Stimulated activated CD8-positive, alpha-beta memory T cell treated with anti-CD3 and anti-CD28 coated beads, Interleukin-7, amount 100 ng/mL, for 48 hours (primary cell): ENCODE results near the gene KCTD12.

Source experiments
- DNase-seq, 2 donors: peaks; one replicate each; pipeline ENCODE4 v3.0.0-alpha.2; 2020; ENCODE audit warnings: low read depth in 1 of 2; ENCODE audit errors: extremely low read depth in 1 of 2

KCTD12 gene

DNA sequence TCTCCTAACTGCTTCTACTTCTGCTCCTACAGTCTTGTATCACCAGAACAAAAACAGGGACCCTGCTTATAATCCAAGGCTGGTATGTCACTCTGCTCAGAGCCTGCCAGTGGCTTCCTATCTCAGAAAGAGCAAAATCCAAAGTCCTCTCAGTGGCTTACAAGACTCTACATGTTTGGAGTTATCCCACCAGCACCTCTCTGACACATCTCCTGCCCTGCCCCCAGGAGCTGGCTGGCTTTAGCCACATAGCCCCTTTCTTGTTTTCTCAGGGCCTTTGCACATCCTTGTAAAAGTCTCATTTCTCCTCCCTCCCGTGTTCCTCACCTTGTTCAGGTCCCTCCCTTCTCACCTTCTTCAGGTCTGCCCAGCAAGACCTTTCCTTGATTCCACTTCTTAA lies 2.2 kb upstream of the KCTD12 start:
- DNase-seq = no peak

- DNase-seq = no peak
These were observed 915 bp upstream of the KCTD12 start for GRCh38 chr13:76887076-76887563.

GRCh38 chr13:76886005-76886291 lies 257 bp downstream of the KCTD12 start:
- DNase-seq = peak in 1 of 2 donors; percentile 17

DNA sequence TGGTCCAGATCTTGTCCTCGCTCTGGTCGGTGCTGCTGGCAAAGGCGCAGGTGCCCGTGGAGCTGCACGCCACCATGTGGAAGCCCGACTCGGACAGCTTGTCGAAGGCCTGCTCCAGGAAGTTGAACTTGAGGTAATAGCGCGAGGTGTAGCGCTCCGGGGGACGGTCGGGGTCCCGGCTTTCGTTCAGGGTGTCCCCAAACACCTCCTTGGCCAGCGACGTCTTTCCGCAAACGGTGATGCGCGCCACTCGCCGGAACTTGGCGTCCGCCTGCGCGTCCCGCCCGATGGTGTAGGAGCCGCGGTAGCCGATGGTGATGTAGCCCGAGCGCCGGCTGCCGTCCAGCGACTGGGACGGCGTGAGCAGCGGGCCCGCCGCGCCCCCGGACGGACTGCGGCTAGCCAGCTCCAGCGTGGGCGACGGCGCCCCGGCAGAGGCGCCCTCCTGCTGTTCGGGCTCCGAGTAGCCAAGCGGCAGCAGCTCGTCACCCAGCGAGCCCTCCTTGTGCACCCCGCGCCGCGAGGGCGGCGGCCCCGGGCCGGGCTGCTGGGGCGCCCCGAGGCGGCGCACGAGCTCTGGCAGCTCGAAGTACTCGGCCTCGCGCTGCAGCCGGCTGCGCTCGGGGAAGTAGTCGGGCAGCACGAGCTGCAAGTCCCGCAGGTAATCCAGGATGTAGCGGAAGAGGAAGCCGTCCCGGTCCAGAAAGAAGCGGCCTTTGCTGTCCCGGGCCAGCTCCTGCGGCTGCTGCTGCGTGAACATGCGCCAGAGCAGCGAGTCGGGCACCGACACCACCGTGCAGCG lies 801 bp downstream of the KCTD12 start:
- DNase-seq = peak; percentile 28 to 43

GRCh38 chr13:76884907-76885202 lies 1.4 kb downstream of the KCTD12 start:
- DNase-seq = no peak

- no peak for DNase-seq
These were observed 1.9 kb downstream of the KCTD12 start for GRCh38 chr13:76884186-76884906.

GRCh38 chr13:76883236-76883635 lies 3.0 kb downstream of the KCTD12 start:
- DNase-seq = no peak

DNA sequence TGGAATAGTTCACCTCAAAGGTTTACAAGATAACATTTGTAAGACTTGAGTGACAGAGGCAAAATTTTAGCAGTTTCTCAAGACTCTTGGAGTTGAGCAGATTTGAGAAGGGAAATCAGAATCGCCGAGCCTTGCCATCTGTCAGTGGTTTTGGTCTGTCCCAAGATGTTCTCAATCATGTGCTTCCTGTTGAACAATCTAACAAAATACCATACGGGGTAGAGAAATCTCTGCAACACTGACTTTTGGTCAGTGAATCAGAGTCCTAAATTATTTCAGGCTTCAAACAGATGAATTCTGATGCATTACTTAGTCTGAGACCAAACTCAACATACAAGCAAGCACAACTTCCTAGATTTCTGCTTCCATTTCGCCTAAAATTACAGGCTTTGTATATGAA lies 3.8 kb downstream of the KCTD12 start:
- no peak for DNase-seq

- no peak for DNase-seq
These were observed 6.3 kb downstream of the KCTD12 start for GRCh38 chr13:76879883-76880270.

DNA sequence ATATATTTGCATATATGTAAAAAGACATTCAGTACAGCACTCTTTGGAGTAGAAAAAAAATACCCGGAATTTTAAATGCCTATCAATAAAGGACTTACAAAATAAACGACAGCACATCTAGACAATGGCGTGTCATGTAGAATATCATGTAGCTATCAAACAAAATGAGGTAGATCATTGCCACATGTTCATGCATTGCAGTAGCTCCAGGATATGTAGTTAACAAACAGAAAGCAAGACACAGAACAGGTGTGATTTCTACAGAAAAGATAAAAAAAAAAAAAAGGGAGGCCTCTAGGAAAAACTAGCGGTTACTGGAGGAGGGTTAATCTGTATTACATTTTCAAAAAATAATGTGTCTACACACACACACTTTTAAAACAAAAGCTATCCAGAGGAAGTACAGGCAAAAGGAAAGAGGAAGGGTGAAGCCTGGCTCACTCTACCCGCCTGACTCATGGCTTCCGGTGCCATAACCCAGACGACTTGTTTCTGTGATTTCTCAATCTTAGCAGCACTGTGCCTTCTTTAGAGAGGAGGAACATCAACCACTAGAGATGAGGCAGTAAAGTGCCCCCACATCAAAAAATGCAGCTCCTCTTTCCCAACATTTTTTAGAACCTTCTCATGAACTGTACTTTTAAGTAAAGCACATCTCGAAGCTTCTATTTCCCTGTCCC lies 6.9 kb downstream of the KCTD12 start:
- DNase-seq = peak; percentile 23 to 55

DNA sequence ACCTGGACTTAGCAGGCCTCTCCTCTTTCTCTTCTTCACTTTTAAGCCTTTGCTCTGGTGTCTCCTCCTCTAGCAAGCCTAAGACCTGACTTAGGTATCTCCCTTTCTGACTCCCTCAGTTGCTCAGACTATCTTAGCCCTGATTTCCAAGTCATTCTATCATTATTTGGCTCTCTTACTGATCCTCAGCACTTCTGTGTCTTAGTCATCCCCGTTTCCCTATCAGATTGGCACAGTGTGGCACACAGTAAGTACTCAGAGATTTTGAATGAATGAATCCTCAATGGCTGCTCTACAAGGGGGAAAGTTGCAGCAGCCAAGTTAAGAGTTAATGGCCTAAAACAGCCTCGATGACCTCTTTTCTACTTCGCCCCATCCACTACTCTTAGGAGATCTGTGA lies 8.2 kb downstream of the KCTD12 start:
- no peak for DNase-seq

GRCh38 chr13:76875271-76875815 lies 10.9 kb downstream of the KCTD12 start:
- no peak for DNase-seq

DNA sequence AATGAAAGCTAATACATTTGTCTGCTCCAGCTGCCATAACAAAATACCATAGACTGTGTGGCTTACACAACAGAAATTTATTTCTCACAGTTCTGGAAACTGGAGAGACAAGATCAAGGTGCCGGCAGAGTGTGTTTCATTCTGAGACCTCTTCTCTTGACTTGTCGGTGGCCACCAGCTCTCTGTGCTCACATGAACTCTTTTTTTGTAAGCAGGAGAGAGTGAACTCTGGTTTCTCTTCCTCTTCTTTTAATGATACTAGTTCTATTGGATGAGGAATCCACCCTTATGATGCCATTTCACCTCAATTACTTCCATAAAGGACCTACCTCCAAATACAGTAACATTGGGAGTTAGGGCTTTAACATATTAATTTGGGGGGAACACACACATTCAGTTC lies 11.7 kb downstream of the KCTD12 start:
- no peak for DNase-seq

DNA sequence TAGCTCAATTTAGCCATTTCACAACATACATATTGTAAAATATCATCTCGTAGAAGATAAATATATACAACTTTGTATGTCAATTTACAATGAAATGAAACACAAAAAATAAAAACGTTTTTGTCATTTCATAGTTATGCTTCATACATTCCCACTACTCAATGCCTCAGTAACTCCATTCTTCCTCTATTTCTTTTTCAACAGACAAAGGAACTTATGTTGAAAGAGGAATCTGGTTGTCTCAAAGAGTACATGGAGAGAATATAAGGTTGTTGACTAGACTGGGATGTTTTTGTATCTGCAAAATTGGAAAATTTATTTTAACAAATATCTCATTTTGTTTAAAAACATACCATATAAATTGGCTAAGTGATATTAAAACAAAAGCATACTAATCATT lies 12.8 kb downstream of the KCTD12 start:
- DNase-seq = no peak

GRCh38 chr13:76872675-76873074 lies 13.5 kb downstream of the KCTD12 start:
- no peak for DNase-seq

DNA sequence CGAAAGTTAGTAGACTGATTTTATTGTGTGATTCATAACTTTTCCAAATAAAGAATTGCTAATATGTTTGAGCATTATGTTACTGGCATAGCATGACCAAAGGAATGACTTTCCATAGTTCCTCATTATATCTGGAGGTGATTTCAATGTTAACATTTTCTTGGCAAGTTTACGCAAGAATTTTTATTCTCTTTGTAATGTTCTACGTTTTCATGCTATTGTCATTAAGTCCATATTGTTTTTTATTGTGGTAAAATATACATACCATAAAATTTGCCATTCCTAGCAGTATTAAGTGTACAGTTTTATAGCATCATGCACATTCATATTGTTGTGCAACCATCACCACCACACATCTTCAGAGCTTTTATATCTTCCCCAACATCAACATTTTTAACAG lies 14.8 kb downstream of the KCTD12 start:
- DNase-seq = no peak

- no peak for DNase-seq
These were observed 17.8 kb downstream of the KCTD12 start for GRCh38 chr13:76868371-76868770.

GRCh38 chr13:76865996-76866503 lies 20.2 kb downstream of the KCTD12 start:
- no peak for DNase-seq

GRCh38 chr13:76865109-76865508 lies 21.1 kb downstream of the KCTD12 start:
- no peak for DNase-seq

DNA sequence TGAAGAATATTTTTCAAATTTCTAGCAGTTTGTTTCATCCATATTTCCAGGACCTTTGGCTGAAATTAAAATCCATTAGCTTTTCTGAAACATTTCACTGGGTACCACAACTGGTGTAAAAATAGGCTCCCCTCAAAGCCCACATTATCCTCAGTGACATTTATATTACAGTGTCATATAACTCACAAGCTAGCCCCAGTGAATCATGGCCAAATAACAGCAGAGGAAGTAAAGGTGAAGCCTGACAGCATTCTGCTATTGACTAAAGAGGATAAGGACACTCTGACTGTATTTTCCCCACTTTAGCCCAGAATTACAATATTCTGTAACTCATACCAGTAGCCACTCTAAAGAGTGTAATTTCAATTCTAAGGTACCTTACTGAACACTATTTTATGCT lies 21.9 kb downstream of the KCTD12 start:
- DNase-seq = no peak

DNA sequence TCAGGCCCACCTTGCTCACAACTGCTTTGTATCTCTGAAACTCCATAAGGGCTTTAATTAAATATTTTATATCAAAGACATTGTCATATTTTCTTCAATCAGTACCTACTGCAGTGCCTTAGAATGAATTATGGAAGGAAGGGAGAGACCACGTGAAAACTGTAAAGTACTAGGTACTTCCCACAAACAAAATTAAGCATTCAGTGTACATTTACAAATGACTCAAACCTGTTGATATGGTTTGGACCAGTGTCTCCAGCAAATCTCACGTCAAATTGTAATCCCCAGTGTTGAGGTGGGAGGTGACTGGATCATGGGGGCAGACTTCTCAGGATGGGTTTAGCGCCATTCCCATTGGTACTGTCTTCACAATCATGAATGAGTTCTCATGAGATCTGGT lies 23.2 kb downstream of the KCTD12 start:
- no peak for DNase-seq

GRCh38 chr13:76861859-76862258 lies 24.3 kb downstream of the KCTD12 start:
- no peak for DNase-seq
